HL-60/S4 treated with phorbol 12-myristate 13-acetate at 8.2 ng/mL for 4 days and 3 days (cell line): ENCODE measurements around the gene NOCT.
"Not testable (repeated sequence)": the region's sequence is repeated elsewhere in the genome, so short reads cannot be mapped to it uniquely, and the experiment has no call there.

Experiments
- in situ Hi-C: fragments of 300-500 bp; cut with MboI; formaldehyde crosslinking; loops from 2 replicates; pipeline ENCODE4 v1.15.0; 2022; ENCODE audit warnings: low sequenced_read_pairs

Gene NOCT

DNA sequence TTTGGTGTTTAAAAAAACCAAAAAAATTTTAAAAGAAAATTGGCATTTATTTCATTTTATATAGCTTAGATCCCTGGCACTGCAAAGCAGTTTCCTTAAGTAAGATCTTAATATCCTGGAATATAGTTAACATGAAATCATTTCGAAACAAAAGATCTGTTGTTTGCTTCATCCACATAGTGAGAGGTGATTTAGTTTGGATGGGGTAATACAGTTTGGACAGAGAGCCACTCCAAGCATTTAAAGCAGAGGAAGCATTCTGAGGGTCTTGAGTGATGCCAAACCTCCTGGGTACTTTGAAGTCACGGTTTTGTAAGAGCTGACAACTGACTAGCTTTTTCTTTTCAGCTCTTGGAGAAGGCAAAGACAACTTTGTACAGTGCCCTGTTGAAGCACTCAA, 28.7 kb downstream of the NOCT start:
- in situ Hi-C loops = no loop called here

- in situ Hi-C loops = no loop called here
Observed at GRCh38 chr4:139048026-139048425, 32.4 kb downstream of the NOCT start.

- in situ Hi-C loops = no loop called here
Observed at GRCh38 chr4:139050446-139050845, 34.9 kb downstream of the NOCT start.

GRCh38 chr4:139053909-139054308, 38.3 kb downstream of the NOCT start:
- in situ Hi-C loops = no loop called here

- in situ Hi-C loops = no loop called here
Observed at GRCh38 chr4:139054791-139055505, 39.4 kb downstream of the NOCT start.

DNA sequence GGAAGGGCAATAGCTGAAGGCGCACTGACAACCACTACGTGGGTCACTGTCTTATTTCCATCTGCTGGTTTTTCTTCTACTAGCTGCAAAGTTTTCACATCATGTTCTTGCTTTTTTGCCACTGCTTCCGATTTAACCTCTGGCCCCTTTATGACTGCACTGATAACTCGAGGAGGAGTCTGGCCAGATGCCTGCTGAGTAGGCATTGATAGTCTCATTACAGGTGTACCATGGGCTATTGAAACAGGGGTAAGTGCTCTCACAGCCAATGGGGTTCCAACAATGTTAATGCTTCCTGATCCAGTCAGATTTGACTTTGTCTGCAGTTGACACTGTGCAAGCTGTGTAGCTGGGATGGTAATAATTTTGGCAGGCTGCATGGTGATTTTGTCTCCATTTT, 43.4 kb downstream of the NOCT start:
- in situ Hi-C loops = not testable (repeated sequence)

GRCh38 chr4:139060591-139060990, 45.0 kb downstream of the NOCT start:
- in situ Hi-C loops = no loop called here

GRCh38 chr4:139076016-139076744, 60.6 kb downstream of the NOCT start:
- in situ Hi-C loops = no loop called here

DNA sequence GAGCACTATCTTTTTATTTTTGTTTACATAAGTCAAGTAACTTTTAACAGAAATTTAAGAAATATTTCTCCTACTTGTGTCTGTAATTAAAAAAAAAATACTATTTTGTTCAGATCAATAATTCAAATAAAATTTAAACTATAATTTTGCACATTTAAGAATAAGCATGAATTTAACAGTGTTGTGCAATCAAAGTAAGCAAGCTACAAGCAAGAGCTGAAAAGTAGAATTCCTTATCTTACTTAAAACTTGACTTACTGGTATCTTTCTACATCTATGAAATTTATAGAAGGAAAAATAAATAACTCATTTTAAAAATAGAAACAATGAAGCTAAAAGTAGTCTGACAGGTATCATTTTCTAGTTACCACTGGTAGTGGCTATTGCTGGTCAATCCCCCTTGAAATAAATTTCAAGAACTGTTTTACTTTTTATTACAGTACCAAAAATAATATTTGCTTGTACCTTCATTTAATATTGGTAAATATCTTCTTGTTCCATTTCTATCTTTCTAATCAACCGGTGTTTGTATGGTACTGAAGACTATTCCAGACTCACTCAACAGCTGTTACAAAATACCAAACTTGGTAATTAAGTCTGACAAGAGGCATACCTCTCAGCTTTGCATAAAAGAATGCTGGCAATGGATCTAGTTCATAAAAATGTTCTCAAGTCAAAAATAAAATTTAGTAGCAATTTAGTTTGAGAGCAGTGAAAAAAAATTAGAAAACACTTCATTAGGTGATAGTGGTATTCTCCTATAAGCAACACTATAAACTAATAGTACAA, 62.2 kb downstream of the NOCT start:
- in situ Hi-C loops = no loop called here

- in situ Hi-C loops = no loop called here
Observed at GRCh38 chr4:139078926-139079325, 63.3 kb downstream of the NOCT start.

DNA sequence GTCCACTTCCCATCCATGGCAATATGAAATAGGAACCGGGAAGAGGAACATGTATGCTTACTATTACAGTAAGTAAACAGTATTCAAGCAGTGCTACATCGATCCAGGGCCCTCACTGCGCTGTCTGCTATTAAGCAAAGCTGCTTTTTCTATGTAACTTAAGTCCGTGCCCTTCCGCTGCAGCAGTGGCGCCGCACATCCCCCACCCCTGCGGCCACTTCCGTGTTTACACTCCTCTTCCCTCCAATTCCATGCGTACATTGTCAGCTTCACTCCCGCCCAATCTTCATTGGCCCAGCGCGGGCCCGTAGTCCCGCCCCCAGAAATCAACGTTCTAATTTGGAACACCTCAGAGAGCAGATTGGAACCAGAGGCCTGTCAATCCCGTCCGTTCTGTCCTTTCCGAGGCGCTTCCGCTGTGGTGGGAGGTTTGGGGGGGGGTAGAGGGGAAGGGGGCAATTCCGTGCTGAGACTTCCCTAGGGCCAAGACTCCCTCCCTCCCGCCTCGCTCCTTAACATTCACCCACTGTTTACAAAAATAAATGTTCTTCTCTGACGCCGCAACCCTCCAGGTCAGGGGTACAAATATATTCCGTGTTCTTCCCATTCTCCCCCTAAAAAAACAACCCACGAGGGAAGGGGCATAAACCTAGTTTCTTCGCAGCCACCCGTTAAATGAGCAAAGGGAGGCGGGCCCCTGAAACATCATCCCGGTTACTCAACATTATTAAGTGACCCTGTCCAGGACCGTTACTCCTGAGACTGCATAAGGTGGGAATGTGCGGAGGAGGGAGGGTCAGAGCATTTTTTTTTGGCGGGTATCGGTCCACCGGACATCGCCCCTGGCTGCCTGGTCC, 67.4 kb downstream of the NOCT start:
- in situ Hi-C loops = no loop called here

- in situ Hi-C loops = no loop called here
Observed at GRCh38 chr4:139083607-139083955, 68.0 kb downstream of the NOCT start.

DNA sequence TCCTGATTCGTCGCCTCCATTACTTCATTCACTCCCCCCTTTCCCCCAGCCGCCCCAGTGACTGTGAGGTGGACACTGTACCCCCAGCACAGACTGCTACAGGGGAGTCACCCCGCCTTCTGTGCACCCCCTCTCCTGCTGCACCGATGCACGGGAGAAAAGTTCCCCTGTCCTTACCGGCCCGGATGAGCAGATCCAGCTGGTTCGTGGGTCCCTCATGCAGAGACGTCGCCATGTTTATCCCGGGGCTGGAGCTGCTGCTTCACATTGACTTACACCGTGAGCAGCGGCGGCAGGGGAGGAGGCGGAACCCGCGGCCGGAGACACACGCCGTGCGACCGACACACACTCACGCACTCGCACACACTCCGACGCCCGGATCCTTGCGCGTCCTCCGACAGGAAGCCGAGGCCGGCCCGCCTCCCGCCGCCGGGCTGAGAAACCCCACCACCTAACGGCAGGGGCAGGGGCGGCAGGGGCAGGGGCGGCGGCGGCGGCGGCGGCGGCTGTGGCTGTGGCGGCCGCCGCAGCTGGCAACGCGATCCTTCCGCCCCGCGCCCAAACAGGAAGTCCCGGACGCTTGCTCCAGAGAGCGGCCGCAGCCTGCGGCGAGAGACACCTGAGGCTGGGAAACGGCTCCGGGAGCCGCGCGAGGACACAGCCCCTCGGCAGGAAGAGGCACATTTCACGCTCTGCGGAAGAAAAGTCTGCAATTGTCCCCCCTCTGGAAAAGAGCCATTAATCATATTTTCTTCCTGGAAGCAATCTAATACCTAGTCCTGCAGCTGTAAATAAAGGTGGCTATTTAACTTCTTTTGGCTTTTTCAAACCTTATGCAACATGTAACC, 68.6 kb downstream of the NOCT start:
- in situ Hi-C loops = no loop called here

DNA sequence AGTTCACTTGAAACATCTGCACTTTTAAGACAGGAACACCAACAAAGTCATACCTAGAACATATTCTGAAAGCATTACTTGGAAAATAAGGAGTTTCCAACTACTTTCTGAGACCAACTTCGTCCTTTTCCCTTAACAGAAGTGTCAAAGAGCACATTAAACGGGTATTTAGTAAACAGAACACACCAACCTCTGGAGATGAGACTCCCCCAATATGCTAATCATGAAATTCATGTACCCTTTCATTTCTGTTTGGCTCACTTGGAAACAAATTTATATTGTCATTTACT, 69.2 kb downstream of the NOCT start:
- in situ Hi-C loops = no loop called here

GRCh38 chr4:139085141-139085540, 69.6 kb downstream of the NOCT start:
- in situ Hi-C loops = no loop called here

DNA sequence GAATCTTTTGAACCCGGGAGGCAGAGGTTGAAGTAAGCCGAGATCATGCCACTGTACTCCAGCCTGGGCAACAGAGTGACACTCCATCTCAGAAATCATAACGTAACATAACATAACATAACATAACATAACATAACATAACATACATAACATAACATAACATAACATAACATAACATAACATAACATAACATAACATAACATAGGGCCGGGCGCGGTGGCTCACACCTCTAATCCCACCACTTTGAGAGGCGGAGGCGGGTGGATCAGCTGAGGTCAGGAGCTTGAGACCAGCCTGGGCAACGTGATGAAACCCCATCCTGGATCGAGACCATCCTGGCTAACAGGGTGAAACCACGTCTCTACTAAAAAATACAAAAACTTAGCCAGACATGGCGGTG, 76.7 kb downstream of the NOCT start:
- in situ Hi-C loops = no loop called here
